ENCODE measurements around the gene PRKD2. TPM values are rescaled to one million over a fixed set of nuclear protein-coding genes. Genes with fewer than 3 reads are reported as not detected.

The PRKD2 gene
- total RNA-seq, 4 donors from 2014 or later: 11.8 to 41.3 (median 19.5) TPM

GRCh38 chr19:46685189-46685588 is 31.7 kb downstream of the PRKD2 start:
- TF ChIP-seq CTCF (IDR thresholded peaks at IDR 0.05): no peak
- ATAC-seq (ENCODE audit: low FRiP score): no peak
- DNase-seq (ENCODE audit: low spot score): no peak

- no peak for DNase-seq (ENCODE audit: low spot score)
- no peak for ATAC-seq (ENCODE audit: low FRiP score)
- no peak for TF ChIP-seq CTCF (IDR thresholded peaks at IDR 0.05)
These were observed 38.7 kb downstream of the PRKD2 start for GRCh38 chr19:46678110-46678732.

- no peak for ATAC-seq (ENCODE audit: low FRiP score)
- DNase-seq (ENCODE audit: low spot score): no peak
- TF ChIP-seq CTCF (IDR thresholded peaks at IDR 0.05): no peak
These were observed 42.3 kb downstream of the PRKD2 start for GRCh38 chr19:46674416-46675178.

GRCh38 chr19:46670813-46671212 is 46.1 kb downstream of the PRKD2 start:
- TF ChIP-seq CTCF (IDR thresholded peaks at IDR 0.05): no peak
- no peak for ATAC-seq (ENCODE audit: low FRiP score)
- no peak for DNase-seq (ENCODE audit: low spot score)

GRCh38 chr19:46668662-46669061 is 48.3 kb downstream of the PRKD2 start:
- ATAC-seq (ENCODE audit: low FRiP score): no peak
- DNase-seq (ENCODE audit: low spot score): no peak

GRCh38 chr19:46665072-46665471 is 51.8 kb downstream of the PRKD2 start:
- no peak for TF ChIP-seq CTCF (IDR thresholded peaks at IDR 0.05)
- DNase-seq (ENCODE audit: low spot score): no peak
- no peak for ATAC-seq (ENCODE audit: low FRiP score)

More at GRCh38 chr19:46668662-46669061, 48.3 kb downstream of the PRKD2 start:
- no peak for TF ChIP-seq CTCF (IDR thresholded peaks at IDR 0.05)

Data from omental fat pad (tissue), 4 donors.